GF-D8 (cell line): ENCODE results near the gene ZFPM1.

Experiments used
- DNase-seq: peaks from one replicate; lab custom pipeline; 2025; lab: John Stamatoyannopoulos, UW

ZFPM1 gene

GRCh38 chr16:88539261-88539651, 86.2 kb downstream of the ZFPM1 start:
- no peak for DNase-seq

- DNase-seq: no peak
Measured at GRCh38 chr16:88539652-88540345, 86.7 kb downstream of the ZFPM1 start.

- DNase-seq: no peak
Measured at GRCh38 chr16:88540346-88540977, 87.4 kb downstream of the ZFPM1 start.

- no peak for DNase-seq
Measured at GRCh38 chr16:88541831-88542616, 88.9 kb downstream of the ZFPM1 start.

GRCh38 chr16:88543230-88543813, 90.2 kb downstream of the ZFPM1 start:
- no peak for DNase-seq

GRCh38 chr16:88545781-88546180, 92.7 kb downstream of the ZFPM1 start:
- DNase-seq: no peak

GRCh38 chr16:88548131-88548874, 95.2 kb downstream of the ZFPM1 start:
- no peak for DNase-seq

GRCh38 chr16:88548985-88549384, 95.9 kb downstream of the ZFPM1 start:
- no peak for DNase-seq

- no peak for DNase-seq
Measured at GRCh38 chr16:88549671-88550245, 96.7 kb downstream of the ZFPM1 start.

GRCh38 chr16:88550246-88550661, 97.2 kb downstream of the ZFPM1 start:
- DNase-seq: no peak

GRCh38 chr16:88552166-88552565, 99.1 kb downstream of the ZFPM1 start:
- no peak for DNase-seq

GRCh38 chr16:88552815-88553214, 99.7 kb downstream of the ZFPM1 start:
- DNase-seq: no peak

GRCh38 chr16:88553739-88554138, 100.7 kb downstream of the ZFPM1 start:
- no peak for DNase-seq

- no peak for DNase-seq
Measured at GRCh38 chr16:88554711-88555264, 101.7 kb downstream of the ZFPM1 start.

- no peak for DNase-seq
Measured at GRCh38 chr16:88556294-88556988, 103.4 kb downstream of the ZFPM1 start.

- DNase-seq: peak; percentile 26
Measured at GRCh38 chr16:88558457-88559442, 105.7 kb downstream of the ZFPM1 start.

- DNase-seq: no peak
Measured at GRCh38 chr16:88560714-88561484, 107.8 kb downstream of the ZFPM1 start.

- no peak for DNase-seq
Measured at GRCh38 chr16:88561485-88562359, 108.6 kb downstream of the ZFPM1 start.
